Measurements from ENCODE around the gene TCF3.
"Not testable (repeated sequence)": the region's sequence is repeated elsewhere in the genome, so short reads cannot be mapped to it uniquely, and the experiment has no call there.

The TCF3 gene

DNA sequence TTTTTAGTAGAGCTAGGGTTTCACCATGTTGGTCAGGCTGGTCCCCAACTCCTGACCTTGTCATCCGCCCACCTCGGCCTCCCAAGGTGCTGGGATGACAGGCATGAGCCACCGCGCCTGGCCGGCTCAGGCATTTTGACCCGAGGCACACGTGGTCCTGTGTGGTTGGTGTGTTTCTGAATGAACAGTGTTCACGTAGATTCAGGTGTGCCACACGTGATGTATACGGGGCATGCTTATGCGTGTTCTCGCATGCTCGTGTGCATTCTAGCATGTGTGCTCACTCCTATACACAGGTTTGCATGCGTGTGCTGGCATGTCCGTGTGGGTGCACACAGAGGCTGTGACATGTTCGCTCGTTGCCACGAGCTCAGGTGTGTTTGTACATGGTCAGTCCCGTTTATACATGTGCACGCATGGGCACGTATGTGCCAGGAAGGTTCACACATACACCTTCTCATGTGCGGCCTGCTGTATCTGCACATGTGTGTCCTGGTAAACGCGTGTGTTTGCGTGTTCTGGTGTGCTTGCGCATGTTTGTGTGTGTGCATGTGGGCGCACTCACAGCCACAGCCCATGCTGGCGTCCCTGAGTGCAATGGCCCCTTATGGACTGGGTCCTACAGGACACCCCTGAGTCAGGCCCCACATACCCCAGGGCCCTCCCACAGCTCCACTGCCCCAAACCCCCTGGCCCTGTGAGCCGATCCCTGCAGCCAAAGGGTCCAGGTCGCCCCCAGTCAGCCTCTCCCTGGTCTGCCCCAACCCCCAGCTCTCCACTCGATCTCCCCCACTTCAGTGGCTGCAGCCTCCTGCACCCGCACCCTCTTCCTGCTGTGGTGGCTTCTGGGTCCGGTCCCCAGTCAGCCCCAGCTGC lies 20.6 kb upstream of the TCF3 start:
- DNase-seq, result no peak

DNA sequence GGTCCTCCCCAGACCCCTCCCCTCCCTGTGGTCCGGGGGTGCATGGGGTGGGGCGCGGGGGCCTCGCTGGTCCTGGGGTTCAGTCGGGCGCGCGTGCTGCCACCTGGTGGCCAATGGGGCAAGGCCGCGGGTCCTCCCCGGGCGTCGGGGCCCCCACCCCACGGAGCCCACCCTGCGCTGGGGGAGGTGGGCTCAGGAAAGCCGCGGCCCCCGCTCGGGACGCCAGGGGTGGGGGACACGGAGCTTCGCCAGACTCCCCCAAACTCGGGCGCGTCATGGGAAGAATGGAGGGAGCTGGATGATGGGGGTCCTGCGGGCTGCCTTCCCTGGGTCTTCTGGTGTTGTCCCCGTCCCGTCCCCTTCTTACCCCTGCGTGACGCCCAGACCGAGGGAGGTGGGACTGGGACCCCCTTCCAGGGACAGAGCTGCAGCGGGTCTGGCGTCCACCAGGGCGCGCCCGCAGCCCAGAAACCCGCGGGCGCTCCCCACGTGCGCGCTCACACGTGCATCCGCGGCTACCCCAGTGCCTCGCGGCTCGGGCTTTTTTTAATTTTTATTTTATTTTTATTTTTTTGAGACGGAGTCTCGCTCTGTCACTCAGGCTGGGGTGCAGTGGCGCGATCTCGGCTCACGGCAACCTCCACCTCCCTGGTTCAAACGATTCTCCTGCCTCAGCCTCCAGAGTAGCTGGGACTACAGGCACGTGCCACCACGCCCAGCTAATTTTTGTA lies 19.8 kb upstream of the TCF3 start:
- peak; percentile 15 for DNase-seq

DNA sequence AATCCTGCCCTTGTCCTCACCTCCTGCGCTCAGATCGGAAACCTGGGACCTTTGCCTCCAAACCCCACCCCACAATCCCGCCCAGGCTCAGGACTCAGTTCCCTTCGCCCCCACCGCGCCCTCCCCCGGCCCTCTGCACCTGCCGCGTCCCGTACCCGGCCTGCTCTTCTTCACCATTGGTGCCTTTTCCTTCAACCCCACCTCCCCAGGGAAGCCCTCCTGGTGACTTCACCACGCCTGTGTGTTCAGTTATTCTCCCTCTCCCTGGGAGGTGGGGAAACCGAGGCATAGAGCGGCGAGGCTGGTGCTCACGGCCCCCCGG lies 19.3 kb upstream of the TCF3 start:
- DNase-seq, result no peak

DNA sequence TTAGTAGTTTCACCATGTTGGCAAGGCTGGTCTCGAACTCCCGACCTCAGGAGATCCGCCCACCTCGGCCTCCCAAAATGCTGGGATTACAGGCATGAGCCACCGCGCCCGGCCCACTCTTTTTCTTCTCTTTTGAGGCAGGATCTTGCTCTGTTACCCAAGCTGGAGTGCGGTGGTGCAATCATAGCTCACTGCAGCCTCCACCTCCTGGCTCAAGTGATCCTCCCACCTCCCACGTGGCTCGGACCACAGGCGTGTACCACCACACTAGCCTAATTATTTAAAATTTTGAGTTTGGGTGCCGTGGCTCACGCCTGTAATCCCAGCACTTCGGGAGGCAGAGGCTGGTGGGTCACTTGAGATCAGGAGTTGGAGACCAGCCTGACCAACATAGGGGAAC lies 18.3 kb upstream of the TCF3 start:
- not testable (repeated sequence) for DNase-seq

DNA sequence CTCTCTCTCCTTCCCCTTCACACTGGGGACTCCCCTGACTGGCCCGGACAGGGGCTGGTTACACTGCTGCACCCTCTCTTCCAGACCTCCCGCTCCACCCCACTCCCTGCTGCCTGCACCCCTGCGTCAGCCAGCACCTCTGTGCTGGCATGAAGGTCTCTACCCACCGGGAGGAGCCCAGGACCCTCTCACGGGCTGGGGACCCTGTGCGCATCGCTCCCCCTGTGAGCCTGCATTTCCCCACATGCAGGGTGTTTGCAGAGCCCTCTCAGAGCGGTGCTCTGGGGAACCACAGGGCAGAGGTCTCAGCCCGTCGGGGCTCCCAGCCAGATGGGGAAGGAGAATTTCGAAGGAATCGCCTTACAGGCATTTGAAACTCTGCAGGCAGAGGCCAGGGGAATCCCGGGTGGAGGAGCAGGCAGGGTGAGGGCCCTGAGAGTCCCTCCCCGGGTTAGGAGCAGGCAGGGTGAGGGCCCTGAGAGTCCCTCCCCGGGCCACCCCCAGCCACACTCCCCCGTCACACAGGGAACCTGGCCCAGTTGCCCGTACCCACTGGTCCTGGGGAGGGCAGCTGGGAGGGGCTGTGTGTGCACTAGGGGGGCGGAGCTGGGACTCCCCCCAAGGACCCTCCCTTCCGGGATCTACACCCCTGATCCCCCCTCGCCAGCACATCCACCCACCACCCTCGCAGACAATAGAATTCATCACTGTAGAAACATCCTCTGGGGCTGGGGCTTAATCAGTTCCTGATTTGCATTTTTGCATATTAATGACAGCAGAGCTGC lies 16.3 kb upstream of the TCF3 start:
- DNase-seq, result peak; percentile 14

DNA sequence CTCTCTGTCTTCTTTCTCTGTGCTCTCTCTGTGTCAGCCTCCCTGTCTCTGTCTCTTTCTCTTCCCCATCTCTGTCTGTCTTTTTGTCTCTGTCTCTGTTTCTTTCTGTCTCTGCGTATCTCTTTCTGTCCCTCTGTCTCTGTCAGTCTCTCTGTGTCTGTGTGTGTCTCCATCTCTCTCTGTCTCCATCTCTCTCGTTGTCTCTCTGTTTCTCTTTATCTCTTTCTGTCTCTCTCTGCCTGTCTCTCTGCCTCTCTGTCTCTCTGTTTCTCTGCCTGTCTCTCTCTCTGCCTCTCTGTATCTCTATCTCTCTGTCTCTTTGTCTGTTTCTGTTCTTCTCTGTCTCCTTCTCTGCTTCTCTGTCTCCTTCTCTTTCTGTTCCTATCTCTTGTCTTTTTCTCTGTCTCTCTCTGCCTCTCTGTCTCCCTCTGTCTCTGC lies 15.7 kb upstream of the TCF3 start:
- no peak for DNase-seq

DNA sequence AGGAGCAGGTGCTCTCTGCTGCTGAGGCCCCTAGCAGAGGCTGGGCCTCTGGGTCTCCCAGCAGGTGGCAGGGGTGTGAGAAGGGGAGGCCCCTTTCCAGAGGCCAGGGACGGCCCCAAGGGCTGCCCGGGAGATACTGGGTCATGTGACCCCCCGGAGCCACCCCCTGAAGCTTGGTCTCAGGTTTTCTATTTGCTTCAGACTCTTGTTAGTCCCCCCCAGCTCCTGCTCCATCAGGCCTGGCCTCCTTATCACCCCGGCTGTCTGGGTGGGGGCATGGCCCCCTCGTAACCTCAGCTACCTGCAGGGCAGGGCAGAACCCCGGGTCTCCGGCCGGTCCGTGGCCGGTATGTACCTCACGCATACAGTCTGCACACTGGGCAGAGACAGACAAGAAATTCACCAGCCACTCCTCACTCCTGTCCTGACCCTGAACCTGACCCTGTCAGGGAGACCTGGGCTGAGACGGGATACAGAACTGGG lies 13.2 kb upstream of the TCF3 start:
- DNase-seq, result no peak

DNA sequence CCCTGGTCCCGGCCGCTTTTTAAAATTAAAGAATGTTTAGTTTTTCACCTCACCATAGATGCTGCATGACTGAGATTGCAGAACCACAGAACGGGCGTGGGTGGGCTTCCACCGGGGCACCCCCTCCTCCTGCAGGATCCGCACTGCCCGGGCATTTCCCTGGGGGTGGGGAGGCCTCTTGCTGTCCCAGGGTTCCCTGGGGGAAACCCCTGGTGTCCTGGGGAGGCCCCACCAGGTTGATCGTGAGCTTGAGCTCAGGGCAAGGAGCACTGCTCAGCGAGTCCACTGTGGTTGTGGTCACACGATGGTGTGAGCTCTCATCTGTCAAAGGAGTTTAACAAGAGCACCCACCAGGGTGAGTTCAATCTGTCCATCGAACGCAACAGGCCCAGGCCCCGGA lies 11.4 kb upstream of the TCF3 start:
- no peak for DNase-seq

DNA sequence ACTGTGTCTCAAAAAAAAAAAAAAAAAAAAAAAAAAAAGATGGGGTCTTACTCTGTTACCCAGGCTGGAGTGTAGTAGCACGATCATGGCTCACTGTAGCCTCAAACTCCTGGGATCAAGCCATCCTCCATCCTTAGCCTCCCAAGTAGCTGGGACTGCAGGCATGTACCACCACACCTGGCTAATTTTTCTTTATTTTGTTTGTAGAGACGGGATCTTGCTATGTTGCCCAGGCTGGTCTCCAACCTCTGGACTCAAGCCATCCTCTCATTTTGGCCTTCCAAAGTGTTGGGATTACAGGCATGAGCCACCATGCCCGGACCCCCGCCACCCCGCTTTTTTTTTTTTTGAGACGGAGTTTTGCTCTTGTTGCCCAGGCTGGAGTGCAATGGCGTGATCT lies 10.8 kb upstream of the TCF3 start:
- DNase-seq, result not testable (repeated sequence)

DNA sequence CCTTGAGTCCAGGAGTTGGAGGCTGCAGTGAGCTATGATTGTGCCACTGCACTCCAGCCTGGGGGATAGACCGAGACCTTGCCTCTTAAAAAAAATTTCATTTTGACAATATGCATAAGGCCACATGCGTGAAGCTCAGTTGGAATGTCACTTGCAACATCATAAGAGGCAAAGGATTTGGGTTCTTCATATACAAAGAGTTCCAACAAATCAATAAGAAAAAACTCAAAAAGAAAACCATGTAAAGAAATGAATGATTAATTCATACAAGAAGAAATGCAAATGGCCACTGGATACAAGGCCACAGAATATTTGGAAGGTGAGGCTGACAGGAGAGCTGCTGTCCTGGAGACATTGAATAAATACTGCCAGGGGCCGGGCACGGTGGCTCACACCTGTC lies 9.6 kb upstream of the TCF3 start:
- no peak for DNase-seq

DNA sequence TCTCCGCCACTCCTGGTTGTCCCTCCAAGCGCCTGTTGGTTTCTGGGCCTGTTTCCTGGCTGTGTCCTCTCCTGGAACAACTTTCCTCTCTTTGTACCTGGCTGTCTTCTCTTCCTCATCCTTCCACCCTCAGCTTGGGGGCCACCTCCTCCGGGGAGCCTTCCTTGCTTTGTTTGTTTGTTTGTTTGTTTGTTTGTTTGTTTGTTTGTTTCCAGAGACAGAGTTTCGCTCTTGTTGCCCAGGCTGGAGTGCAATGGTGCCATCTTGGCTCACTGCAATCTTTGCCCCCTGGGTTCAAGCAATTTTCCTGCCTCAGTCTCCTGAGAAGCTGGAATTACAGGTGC lies 6.6 kb upstream of the TCF3 start:
- no peak for DNase-seq

DNA sequence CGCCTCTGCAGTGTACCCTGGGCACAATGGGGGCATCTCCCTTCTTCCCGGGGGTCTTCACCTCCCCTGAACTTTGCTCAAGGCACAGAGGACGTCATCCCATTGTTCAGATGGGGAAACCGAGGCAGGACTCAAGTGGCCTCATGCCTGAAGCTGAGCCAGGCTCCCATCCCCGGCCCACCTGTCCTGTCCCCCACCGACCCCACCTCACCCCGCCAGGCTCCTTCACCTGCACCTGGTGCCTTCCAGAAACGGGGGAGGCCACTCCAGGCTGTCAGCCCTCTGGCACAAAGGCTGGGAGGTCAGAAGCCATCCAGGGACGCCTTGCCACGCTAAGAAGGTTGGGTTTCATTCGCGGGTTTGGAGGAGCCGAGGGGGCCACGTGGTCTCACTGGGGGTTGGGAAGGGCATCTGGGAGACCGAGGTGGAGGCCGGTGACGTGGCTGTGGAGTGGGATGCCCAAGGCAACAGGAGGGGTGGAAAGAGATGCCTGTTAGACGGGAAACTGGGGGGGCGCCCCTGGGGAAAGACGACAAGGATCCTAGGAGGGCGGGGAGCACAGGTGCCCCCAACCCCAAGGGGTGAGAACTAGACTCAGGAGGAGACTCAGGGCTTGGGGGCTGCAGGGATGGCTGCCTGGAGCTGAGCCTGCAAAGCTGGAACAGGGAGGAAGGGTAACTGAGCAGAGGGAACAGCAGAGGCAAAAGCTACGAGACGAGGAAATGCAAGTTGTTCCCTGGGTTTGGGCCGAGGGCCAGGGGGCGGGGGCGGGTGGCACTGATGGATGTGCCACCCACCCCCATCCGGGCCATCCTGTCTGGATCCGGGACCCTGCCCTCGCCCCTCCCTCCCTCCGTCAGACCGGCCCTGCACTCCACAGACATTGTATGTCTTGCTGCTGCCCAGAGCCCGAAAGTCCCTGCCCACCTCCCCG lies 6.0 kb upstream of the TCF3 start:
- no peak for DNase-seq

DNA sequence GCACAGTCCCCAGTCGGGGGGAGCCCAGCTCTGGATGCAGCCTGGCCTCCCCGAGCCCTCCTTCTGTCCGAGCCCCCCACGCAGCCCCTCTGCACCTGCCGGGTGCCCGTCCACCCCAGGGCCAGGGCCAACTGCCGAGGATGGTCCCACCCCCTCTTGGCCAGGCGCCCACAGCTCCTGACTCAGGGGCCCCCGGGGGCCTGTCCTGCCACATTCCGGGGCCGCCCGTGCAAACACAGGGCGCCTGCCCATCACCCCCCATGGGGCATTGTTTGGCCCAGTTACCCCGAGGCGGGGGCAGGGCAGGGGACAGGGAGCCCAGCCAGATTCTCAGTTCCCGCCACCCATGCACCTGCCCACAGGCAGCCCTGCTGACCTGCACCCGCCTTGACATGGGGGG lies 5.3 kb upstream of the TCF3 start:
- DNase-seq, result no peak

DNA sequence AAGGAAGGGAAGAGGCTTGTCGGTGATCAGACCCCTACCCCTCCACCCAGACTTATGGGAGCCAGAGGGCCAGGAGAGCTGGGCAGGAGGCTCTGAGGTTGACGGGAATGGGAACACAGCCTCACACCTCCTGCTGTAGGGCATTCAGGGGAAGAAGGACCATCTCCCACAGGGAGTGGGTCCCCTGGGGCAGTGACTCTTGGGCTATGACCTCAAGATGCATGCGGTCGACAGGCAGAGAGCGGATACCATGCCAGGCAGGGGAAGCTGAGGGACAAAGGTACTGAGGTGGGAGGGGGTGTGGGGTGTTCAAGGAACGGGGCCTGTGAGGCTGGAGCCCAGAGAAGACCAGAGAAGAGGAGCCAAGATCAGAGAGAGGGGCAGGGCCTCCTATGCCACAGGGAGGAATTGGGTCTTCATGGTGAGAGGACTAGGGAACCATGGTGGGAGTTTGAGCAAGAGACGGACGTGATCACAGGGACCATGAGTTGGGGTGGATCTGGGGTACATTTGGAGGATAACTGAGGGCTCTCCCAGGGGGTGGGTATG lies 4.6 kb upstream of the TCF3 start:
- no peak for DNase-seq

DNA sequence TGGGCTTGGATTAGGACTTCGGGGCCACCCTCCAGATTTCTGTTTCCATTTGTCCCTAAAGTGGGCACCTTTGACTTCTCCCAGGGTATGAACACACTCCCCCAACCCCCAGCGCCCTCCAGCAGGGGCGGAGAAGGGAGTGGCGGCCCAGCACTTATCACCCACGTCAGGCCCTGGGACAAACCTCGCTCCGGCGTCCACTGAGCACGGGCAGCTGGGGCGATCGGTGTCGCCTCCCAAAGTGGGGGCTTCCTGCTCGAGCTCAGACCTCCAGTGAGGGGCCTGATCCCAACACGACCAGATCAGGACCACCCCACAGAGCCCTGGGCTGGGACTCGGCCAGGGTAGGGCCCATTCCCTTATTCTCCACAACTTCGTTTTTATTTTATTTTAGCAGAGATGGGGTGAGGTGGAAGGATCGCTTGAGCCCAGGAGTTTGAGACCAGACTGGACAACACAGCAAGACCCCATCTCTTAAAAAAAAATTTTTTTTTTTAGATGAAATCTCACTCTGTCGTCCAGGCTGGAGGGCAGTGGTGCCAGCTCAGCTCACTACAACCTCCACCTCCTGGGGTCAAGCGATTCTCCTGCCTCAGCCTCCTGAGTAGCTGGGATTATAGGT lies 3.7 kb upstream of the TCF3 start:
- no peak for DNase-seq

DNA sequence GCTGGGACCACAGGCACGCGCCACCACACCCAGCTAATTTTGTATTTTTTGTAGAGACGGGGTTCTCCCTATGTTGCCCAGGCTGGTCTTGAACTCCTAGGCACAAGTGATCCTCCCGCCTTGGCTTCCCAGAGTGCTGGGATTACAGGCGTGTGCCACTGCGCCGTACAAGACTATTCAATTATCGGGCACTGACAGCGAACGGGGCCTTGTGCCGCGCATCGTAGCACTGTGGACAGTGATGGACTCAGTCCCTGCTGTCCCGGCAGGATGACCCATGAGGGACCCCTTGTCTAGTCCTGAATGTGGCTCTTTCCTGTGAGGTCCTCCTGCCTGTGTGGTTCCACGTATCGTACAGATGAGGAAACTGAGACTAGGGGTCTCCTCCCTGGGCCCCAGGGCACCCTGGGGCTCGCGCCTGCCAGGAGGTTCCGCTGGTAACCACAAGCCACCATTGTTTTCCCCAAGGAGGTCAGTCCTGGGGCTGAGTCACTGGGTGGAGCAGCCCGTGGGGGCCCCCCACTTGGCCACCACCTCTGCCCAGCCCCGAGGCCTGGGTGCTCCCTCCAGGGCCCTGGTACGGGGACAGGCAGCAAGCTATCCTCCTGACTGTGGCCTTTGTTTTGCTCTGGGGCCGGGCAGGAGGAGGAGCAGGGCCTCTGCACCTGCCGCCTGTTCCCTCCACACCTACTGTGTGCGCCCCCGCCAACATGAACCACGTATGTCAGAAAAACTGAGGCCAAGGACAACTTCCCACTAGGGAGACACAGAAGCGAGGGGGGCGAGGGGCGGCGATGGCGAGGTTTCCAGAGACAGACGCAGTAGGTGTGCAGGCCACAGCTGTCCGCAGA lies 2.9 kb upstream of the TCF3 start:
- DNase-seq, result no peak

DNA sequence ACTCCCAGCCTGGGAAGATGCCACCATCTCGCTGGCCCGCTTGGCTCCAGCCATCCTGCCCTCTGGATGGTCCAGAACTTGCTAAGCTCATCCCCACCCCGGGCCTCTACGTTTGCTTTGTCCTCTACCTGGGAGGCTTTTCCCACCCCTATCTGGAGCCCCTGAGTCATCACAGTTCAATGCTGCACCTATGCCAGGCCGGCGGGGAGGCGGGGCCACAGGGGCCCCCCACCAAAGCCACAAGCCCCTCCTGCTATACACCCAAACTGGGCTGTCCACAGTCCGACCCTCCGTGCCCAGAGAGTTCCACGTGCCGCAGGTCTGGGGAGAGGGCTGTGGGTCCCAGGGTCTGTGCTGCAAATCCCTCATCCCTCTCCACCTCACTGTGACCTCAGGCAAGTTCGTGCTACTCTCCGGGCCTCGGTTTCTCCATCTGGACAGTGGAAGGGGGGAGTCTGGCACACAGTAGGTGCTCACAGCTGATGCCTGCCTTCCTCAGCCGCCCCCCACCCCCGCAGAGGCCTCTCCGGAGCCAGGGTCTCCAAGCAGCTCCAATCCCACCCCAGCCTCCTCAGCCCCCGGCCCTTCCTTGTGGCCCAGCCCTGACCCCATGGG lies 1.9 kb upstream of the TCF3 start:
- no peak for DNase-seq

DNA sequence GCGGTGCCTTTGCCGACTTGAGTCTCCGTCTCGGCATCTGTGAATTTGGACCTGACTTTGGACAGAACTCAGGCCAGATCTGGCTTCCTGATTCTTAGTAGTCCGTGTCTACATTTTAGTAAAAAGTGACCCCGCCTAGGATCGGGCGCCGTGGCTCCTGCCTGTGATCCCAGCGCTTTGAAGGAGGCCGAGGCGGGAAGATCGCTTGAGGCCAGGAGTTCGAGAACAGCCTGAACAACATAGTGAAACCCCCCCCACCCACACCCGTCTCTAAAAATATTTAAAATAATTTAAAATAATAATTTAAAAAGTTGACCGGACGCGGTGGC lies 849 bp upstream of the TCF3 start:
- no peak for DNase-seq

DNA sequence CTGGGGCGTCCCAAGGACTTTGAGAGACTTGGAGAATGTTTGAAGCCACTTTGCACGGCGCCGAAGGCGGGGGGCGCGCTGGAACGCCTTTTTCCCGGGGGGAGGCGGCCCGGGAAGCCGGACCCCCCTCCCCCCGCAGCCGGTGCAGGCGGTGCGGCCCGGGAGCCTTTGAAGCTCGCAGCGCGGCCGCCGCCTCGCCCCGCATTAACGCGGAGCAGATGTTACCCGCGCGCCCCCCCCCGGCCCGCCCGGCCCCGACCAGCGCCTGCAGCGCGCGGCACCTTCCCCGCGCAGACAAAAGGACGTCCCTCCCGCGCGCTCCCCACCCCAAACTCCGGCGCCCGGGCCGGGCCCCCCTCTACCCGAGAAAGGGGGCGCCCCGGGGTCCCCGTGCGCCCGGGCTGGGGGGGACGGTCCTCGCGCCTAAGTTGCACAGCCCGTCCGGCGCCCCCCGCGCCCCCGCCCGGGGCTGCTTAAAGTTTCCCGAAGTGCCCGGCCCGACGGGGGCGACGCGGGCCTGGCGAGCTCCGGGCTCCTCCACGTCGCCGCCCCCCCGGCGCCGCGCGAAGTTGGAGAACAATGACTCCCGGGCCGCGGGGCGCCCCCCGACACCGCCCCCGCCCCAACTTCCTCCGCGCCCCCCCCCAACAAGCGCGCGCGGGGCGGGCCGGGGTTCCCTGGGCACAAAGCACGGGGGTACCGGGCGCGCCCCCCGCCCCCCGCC lies 685 bp downstream of the TCF3 start:
- peak; percentile 39 for DNase-seq

All from HCEC 1CT (cell line).